ENCODE results near the gene TOR1A. TPM values are rescaled to one million over a fixed set of nuclear protein-coding genes. Genes with fewer than 3 reads are reported as not detected.
A peak's percentile ranks its signal among the peaks of the same experiment; 100 is the strongest.

The TOR1A gene, protein sequence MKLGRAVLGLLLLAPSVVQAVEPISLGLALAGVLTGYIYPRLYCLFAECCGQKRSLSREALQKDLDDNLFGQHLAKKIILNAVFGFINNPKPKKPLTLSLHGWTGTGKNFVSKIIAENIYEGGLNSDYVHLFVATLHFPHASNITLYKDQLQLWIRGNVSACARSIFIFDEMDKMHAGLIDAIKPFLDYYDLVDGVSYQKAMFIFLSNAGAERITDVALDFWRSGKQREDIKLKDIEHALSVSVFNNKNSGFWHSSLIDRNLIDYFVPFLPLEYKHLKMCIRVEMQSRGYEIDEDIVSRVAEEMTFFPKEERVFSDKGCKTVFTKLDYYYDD
- total RNA-seq: 10 to 100 TPM; 27.3 to 51.7 TPM

DNA sequence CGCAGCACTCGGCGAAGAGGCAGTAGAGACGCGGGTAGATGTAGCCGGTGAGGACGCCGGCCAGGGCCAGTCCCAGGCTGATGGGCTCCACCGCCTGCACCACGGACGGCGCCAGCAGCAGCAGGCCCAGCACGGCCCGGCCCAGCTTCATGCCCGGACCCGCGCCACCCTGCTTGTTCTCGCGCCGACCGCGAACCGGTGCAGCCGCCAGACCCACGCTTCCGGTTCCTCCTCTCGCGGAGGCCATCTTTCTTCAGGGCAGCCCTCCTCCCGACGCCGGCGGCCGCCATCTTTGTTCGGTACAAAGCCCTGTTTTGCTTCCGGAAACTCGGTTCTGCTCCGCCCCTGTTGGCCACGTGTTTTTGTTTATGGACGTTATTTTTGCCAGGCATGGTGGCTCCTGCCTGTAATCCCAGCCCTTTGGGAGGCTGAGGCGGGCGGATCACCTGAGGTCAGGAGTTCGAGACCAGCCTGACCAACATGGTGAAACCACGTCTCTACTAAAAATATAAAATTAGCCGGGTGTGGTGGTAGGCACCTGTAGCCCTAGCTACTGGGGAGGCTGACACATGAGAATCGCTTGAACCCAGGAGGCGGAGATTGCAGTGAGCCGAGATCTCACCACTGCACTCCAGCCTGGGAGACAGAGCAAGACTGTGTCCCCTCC, at the start of gene TOR1A:
Gene TOR1A (minus strand): TSS at position 202 of the 667 bp plus-strand sequence. CDS start 51 bp downstream, at position 151.
- Mint-ChIP-seq H3K4me3 (peak within 1 kb of the TSS; percentile 80), H3K27me3 (no peaks in the 10 kb centered on the region), H3K4me1 (peaks cover 8% of the 10 kb centered on the region), H3K27ac (peak within 1 kb of the TSS; percentile 77), H3K36me3 (ENCODE audit: low read depth) (peaks cover 62% of the 10 kb centered on the region), H3K9me3 (no peaks in the 10 kb centered on the region)
- ATAC-seq (replicated peaks): peak; percentile 96

DNA sequence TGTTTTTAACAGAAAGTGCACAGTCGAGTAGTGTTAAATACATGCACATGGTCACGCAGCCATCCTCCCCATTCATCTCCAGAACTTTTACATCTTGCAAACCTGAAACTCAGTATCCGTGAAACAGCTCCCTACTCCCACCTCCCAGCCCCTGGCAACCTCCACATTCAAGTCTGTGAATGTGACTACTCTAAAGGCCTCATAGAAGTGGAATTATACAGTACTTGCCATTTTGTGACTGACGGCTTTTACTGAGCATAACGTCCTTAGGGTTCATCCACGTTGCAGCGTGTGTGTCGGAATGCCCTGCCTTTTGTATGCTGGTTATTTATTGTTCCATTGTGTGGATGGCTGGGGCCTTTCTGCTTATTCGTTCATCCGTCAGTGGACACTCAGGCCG, 47.1 kb upstream of the TOR1A start:
- Mint-ChIP-seq H3K9me3 (no peaks in the 10 kb centered on the region), H3K27ac (peak overlapping the region; percentile 29), H3K36me3 (ENCODE audit: low read depth) (peaks cover 51% of the 10 kb centered on the region), H3K4me1 (peaks cover 15% of the 10 kb centered on the region), H3K27me3 (no peaks in the 10 kb centered on the region), H3K4me3 (peak overlapping the region; percentile 71)
- ATAC-seq (replicated peaks): no peak

DNA sequence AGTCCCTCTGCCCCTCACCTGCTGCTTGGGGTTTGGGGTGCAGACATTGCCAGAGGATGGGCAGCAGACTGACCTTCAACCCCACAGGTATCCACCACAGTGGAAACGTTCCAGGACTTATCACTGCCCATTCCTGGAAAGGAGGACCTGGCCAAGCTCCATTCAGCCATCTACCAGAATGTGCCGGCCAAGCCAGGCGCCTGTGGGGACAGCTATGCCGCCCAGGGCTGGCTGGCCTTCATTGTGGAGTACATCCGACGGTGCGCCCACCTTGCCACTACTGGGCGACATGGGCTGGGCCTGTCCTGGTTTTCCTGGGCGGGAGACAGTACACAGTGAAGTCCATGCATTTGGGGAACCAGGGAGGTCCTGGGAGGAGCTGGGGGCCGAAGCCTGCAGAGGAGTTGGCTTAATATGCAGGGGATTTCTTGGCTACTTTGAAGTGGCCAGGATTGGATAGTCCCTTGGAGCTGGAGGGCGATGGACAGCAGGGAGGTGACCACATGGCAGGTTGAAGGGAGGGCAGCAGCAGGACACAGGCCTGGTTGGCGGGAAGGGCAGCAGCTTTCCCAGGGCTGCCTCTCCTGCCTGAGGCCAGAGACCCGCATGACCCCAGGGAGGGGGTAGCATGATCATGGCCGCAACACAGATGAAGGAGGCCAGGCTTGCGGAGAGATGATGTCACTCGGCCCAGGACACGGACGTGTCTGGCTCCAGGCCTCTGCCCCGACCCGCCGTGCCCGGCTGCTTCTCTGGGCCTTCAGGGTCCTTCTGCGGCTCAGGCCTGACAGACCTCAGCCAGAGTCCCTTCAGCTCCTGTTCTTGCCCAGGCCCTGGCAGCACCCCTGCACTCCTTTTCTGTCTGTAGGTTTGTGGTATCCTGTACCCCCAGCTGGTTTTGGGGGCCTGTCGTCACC, 45.9 kb upstream of the TOR1A start:
- no peak for ATAC-seq (replicated peaks)
- peaks cover 53% of the 10 kb centered on the region for H3K36me3 Mint-ChIP-seq (ENCODE audit: low read depth)
- H3K27me3 Mint-ChIP-seq: no peaks in the 10 kb centered on the region
- H3K27ac Mint-ChIP-seq: peak overlapping the region; percentile 87
- peaks cover 21% of the 10 kb centered on the region for H3K4me1 Mint-ChIP-seq
- no peaks in the 10 kb centered on the region for H3K9me3 Mint-ChIP-seq
- H3K4me3 Mint-ChIP-seq: peak overlapping the region; percentile 71

DNA sequence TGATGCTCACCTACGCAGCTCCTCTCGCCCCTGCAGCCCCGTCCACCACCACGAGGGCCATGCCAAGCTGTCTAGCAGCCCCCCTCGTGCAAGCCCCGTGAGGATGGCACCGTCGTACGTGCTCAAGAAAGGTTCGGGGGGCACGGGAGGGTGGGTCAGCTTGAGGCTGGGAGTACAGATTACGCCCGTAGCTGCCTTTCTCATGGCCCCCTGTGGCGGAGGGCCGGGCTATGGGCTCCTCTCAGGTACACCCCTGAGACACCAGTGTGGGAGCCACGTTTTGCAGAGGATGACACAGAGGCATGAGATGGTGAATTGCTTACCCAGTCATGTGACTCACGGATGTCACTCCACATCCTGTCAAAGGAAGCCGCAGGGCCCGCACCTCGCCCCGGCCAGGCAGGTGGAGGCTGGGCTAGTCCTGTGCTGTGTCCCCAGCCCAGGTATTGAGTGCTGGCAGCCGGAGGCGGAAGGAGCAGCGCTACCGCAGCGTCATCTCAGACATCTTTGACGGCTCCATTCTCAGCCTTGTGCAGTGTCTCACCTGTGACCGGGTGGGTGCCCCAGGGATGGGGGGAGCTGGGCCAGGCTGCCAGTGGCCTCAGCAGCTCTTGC, 45.0 kb upstream of the TOR1A start:
- Mint-ChIP-seq H3K4me1 (peaks cover 25% of the 10 kb centered on the region), H3K4me3 (peak overlapping the region; percentile 71), H3K27me3 (no peaks in the 10 kb centered on the region), H3K36me3 (ENCODE audit: low read depth) (peaks cover 50% of the 10 kb centered on the region), H3K27ac (peak overlapping the region; percentile 87), H3K9me3 (no peaks in the 10 kb centered on the region)
- peak; percentile 91 for ATAC-seq (replicated peaks)

DNA sequence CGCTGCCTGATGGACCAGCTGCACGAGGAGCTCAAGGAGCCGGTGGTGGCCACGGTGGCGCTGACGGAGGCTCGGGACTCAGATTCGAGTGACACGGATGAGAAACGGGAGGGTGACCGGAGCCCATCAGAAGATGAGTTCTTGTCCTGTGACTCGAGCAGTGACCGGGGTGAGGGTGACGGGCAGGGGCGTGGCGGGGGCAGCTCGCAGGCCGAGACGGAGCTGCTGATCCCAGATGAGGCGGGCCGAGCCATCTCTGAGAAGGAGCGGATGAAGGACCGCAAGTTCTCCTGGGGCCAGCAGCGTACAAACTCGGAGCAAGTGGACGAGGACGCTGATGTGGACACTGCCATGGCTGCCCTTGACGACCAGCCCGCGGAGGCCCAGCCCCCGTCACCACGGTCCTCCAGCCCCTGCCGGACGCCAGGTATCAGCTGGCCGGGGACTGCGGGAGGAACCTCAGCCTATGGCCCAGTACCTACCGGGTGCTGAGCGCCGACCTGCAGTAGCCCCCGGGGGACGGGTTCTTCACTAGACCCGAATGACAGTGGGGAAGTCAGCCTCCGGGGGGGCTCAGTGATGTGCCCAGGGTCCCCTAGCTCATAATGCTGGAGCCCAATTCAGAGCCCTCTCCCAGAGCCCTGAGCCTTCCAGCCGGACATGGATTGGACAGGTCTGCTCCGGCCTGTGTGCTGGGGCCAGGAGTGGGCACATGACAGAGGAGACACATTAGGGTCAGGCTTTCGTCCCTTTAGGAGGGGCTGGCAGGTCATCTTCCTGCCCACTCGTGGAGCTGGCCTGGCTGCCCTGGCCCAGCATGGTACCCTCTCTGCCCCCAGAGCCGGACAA, 44.3 kb upstream of the TOR1A start:
- peaks cover 32% of the 10 kb centered on the region for H3K4me1 Mint-ChIP-seq
- peaks cover 50% of the 10 kb centered on the region for H3K36me3 Mint-ChIP-seq (ENCODE audit: low read depth)
- H3K27ac Mint-ChIP-seq: peak overlapping the region; percentile 91
- ATAC-seq (replicated peaks): no peak
- peak overlapping the region; percentile 79 for H3K4me3 Mint-ChIP-seq
- H3K9me3 Mint-ChIP-seq: no peaks in the 10 kb centered on the region
- no peaks in the 10 kb centered on the region for H3K27me3 Mint-ChIP-seq

DNA sequence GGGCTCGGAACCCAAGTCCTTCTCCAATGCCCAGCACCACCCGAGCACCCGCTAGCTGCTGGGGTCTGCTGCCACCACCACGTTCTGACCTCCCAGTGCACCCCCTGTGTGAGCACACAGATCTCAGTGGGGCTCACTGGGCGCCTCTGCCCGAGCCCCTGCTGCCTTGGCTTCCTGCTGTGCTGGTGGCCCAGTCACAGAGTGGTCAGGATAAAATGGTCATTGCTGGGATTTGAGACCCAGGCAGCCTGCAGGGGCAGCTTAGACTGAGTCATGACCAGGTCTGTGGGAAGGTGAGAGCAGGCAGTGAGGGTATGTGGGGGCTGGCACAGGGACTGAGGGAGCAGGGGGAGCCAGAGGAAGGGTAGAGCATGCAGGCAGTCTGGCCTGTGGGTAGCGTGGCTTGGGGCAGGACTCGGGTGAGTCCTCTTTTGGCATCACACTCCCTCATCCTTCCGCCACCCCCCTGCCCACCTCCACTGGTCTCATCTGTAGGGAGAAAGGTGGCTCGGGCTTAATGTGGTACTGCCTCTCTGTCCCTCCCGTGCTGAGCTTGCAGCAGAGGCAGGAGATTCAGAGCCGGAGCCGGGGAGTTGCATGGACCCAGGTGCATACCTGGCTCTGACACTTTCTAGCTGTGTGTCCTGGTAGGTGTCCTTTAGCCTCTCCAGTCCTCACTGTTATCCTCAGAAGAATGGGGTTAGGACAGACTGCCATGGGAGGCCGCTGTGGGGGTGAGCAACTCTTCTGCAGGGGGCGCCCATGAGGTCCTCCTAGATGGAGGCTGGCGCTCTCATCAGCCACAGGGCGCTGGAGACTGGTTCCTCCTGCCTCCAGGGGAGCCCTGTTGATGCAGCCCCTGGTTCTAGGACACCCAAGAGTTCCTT, 43.4 kb upstream of the TOR1A start:
- H3K36me3 Mint-ChIP-seq (ENCODE audit: low read depth): peaks cover 52% of the 10 kb centered on the region
- no peaks in the 10 kb centered on the region for H3K9me3 Mint-ChIP-seq
- peak overlapping the region; percentile 79 for H3K4me3 Mint-ChIP-seq
- no peak for ATAC-seq (replicated peaks)
- no peaks in the 10 kb centered on the region for H3K27me3 Mint-ChIP-seq
- H3K27ac Mint-ChIP-seq: peak overlapping the region; percentile 91
- peaks cover 37% of the 10 kb centered on the region for H3K4me1 Mint-ChIP-seq

DNA sequence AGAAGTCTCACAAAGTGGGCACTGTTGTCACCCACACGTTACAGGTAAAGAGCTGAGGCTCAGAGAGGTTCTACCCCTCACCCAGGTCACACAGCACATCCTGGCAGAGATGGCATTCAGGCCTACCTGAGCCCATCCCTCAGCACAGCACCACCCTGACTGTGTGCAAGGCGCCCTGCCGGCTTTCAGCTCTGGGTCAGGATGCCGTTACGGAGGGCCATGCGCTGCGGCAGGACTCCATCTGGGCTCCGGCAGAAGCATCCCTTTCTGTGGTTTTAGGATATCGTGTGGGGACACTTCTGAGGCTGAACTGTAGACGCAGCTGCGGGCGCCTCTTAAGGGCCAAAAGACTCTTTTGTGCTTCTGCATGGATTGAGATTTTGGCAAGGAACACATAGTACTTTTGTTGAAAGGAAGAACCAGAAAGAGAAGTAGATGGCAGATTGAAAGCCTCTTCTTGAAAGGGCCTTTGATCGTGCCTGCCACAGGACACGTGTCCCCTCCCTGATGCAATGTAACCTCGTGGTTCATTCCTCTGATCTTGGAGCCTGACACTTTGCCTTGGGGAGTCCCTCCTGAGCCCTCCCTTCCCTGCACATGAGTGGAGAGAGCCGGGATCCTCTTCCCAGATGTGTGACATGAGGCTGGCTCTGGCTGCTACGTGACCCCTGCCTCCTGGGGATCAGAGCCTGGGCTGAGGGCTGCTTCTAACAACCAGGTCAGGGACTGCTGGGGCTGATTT, 42.6 kb upstream of the TOR1A start:
- H3K27ac Mint-ChIP-seq: peak overlapping the region; percentile 91
- peaks cover 52% of the 10 kb centered on the region for H3K36me3 Mint-ChIP-seq (ENCODE audit: low read depth)
- H3K27me3 Mint-ChIP-seq: no peaks in the 10 kb centered on the region
- peaks cover 37% of the 10 kb centered on the region for H3K4me1 Mint-ChIP-seq
- no peak for ATAC-seq (replicated peaks)
- H3K4me3 Mint-ChIP-seq: peak overlapping the region; percentile 79
- H3K9me3 Mint-ChIP-seq: no peaks in the 10 kb centered on the region

DNA sequence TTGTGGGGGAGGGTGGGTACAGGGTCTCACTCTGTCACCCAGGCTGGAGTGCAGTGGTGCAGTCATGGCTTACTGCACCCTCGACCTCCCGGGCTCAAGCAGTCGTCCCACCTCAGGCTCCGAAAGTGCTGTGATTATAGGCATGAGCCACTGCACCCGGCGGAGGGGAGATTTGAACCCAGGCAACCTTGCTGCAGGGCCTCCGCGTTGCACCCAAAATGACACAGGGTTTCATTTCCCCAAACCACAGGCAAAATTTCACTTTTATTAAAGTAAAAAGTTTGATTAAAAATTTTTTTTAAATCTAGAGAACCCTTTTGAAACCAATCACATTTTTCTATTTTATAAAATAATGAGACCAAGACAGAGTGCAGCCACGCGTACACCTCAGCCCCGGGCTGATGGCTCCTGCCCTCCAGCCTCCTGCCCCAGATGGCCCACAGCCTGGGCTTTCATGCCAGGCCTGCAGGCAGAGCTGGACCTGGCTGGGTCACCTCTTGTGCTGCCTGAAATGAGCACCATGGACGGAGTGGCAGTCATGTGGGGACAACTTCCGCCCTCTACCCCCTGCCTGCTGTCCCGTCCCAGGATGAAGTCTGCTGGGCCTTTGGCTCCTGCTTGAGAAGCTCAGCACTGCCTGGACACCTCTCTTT, 41.9 kb upstream of the TOR1A start:
- Mint-ChIP-seq H3K9me3 (no peaks in the 10 kb centered on the region), H3K36me3 (ENCODE audit: low read depth) (peaks cover 52% of the 10 kb centered on the region), H3K27me3 (no peaks in the 10 kb centered on the region), H3K4me3 (peak overlapping the region; percentile 79), H3K27ac (peak overlapping the region; percentile 91), H3K4me1 (peaks cover 40% of the 10 kb centered on the region)
- ATAC-seq (replicated peaks): no peak

DNA sequence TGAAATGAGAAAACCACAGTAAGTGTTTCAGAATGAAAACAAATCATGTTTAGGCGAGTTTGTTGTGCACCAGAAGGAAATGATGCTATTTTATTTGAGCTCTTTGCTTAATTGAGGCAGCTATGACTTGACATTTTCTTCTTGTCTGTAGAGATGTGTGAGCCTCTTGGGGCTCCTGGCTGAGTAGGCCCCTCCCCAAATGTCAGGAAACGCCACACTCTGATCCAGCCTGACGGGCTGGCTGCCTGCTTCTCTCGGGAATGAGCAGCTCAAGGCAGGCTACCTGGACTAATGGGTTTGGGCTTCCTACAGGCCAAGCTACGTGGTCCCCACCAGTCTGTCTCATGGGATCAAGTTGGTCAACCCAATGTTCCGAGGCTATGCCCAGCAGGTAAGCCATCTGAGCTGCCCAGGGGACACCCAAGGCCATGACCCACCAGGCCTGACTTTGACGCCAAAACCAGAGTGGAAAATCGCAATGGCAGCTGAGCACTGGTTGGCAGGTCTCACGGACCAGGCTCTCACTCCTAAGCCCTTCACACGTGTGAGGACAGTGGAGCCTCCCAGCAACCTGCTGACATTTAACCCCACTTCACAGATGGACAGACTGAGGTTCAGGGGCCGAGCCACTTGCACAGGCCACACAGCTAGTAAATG, 41.2 kb upstream of the TOR1A start:
- ATAC-seq (replicated peaks): peak; percentile 30

DNA sequence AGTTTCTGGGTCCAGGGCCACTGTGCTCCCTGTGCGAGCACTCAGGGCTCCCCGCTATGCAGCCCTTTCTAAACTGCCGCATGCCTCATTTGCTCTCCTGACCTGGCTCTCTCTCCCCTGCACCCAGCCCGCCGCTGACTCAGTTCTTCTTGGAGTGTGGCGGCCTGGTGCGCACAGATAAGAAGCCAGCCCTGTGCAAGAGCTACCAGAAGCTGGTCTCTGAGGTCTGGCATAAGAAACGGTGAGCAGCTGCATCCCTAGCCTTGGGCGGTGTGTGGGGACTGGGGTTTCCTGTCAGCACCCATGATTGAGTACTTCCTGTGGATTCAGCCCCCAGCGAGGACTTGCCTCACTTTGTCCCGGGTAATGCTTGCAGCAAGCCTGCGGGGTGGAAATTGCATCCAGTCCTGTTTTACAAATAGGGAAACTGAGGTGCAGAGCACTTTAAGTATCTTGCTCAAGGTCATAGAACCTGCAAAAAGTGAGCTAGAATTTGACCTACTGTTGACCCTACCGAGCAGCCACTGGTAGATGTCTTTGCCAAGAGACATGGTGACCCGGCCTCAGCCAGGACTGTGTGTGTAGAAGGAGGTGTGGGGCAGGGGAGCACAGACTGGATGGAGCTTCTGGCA, 39.2 kb upstream of the TOR1A start:
- Mint-ChIP-seq H3K27ac (peak overlapping the region; percentile 89), H3K4me3 (peak overlapping the region; percentile 76), H3K4me1 (peaks cover 42% of the 10 kb centered on the region), H3K36me3 (ENCODE audit: low read depth) (peaks cover 59% of the 10 kb centered on the region), H3K9me3 (no peaks in the 10 kb centered on the region), H3K27me3 (no peaks in the 10 kb centered on the region)
- peak; percentile 80 for ATAC-seq (replicated peaks)

More for the DNA sequence above, 41.2 kb upstream of the TOR1A start:
- H3K36me3 Mint-ChIP-seq (ENCODE audit: low read depth): peaks cover 53% of the 10 kb centered on the region
- H3K27ac Mint-ChIP-seq: peak overlapping the region; percentile 92
- peaks cover 42% of the 10 kb centered on the region for H3K4me1 Mint-ChIP-seq
- peak overlapping the region; percentile 73 for H3K4me3 Mint-ChIP-seq
- H3K27me3 Mint-ChIP-seq: no peaks in the 10 kb centered on the region
- H3K9me3 Mint-ChIP-seq: no peaks in the 10 kb centered on the region

DNA sequence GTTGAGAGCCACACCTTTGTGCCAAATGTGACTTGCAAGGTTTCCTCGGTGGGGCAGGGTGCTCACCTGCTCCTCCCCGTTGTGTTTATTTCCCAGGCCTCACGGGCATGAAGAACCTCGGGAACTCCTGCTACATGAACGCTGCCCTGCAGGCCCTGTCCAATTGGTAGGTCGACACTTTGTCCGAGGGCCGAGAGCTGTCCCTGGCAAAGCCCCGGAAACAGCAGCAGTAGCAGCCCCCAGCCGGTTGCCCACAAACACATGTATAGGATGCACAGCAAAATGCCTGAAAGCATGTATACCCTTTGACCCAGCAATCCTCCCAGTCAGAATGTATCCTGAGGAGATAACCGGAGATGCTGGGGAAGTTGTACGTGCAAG, 37.5 kb upstream of the TOR1A start:
- peaks cover 31% of the 10 kb centered on the region for H3K4me1 Mint-ChIP-seq
- peak overlapping the region; percentile 31 for H3K4me3 Mint-ChIP-seq
- no peaks in the 10 kb centered on the region for H3K27me3 Mint-ChIP-seq
- no peaks in the 10 kb centered on the region for H3K9me3 Mint-ChIP-seq
- ATAC-seq (replicated peaks): no peak
- no peak overlapping the region for H3K27ac Mint-ChIP-seq
- peaks cover 68% of the 10 kb centered on the region for H3K36me3 Mint-ChIP-seq (ENCODE audit: low read depth)
